Keratinocyte (primary cell): ENCODE results near the gene THUMPD3. TPM values are rescaled to one million over a fixed set of nuclear protein-coding genes. Genes with fewer than 3 reads are reported as not detected.
A peak's percentile ranks its signal among the peaks of the same experiment; 100 is the strongest.

Source experiments
- DNase-seq: peaks from one replicate; pipeline ENCODE4 v3.0.0-alpha.2; 2011; ENCODE audit warnings: low read depth, missing footprints, low spot score
- FAIRE-seq: peaks from 2 replicates; lab custom pipeline; 2011; peaks lifted over from hg19 to GRCh38; lab: Jason Lieb, UNC
- H2AFZ ChIP-seq: 2 replicates; pipeline ENCODE4 v1.6.0; 2012; ENCODE audit warnings: low read length, control low read depth, inconsistent platforms; ENCODE audit not compliant: control insufficient read depth
- H3K27ac ChIP-seq: 2 replicates; pipeline ENCODE4 v1.5.1; 2011; ENCODE audit warnings: low read length; ENCODE audit not compliant: control insufficient read depth, insufficient read depth
- H3K27me3 ChIP-seq: 3 replicates; pipeline ENCODE4 v1.6.0; 2011; ENCODE audit warnings: low read length; ENCODE audit not compliant: control insufficient read depth, insufficient read depth; ENCODE audit errors: extremely low read depth
- H3K36me3 ChIP-seq, 2 experiments: 2 replicates in 1 of 2; 3 replicates in 1 of 2; pipeline ENCODE4 v1.5.1; 2011; ENCODE audit warnings: low read length in 2 of 2, mild to moderate bottlenecking in 1 of 2; ENCODE audit not compliant: control insufficient read depth in 2 of 2, insufficient read depth in 2 of 2; ENCODE audit errors: extremely low read depth in 1 of 2
- H3K4me1 ChIP-seq: 3 replicates; pipeline ENCODE4 v1.5.1; 2011; ENCODE audit warnings: low read length; ENCODE audit not compliant: control insufficient read depth, insufficient read depth; ENCODE audit errors: extremely low read depth
- H3K4me2 ChIP-seq: 3 replicates; pipeline ENCODE4 v1.6.0; 2011; ENCODE audit warnings: low read depth, low read length; ENCODE audit not compliant: control insufficient read depth, insufficient read depth; ENCODE audit errors: extremely low read depth
- H3K4me3 ChIP-seq, 3 experiments: fragments of 200-600 bp in 1 of 3; sonication (generic) in 1 of 3; 2 replicates in 2 of 3; 3 replicates in 1 of 3; pipeline ENCODE4 v1.5.1; 2011 to 2016; ENCODE audit warnings: low read length in 3 of 3, mild to moderate bottlenecking in 3 of 3, control low read depth in 2 of 3, inconsistent platforms in 1 of 3, low read depth in 1 of 3, mixed read lengths in 1 of 3, mixed run types in 1 of 3, moderate library complexity in 1 of 3; ENCODE audit not compliant: control insufficient read depth in 2 of 3, insufficient read depth in 2 of 3; ENCODE audit errors: extremely low read depth in 1 of 3
- H3K79me2 ChIP-seq: 2 replicates; pipeline ENCODE4 v1.6.0; 2012; ENCODE audit warnings: low read length; ENCODE audit not compliant: control insufficient read depth, insufficient read depth
- H3K9ac ChIP-seq: 3 replicates; pipeline ENCODE4 v1.6.0; 2011; ENCODE audit warnings: low read length; ENCODE audit not compliant: control insufficient read depth, insufficient read depth; ENCODE audit errors: extremely low read depth
- H3K9me1 ChIP-seq: 3 replicates; pipeline ENCODE4 v1.6.0; 2011; ENCODE audit warnings: low read length; ENCODE audit not compliant: control insufficient read depth, insufficient read depth; ENCODE audit errors: extremely low read depth
- H3K9me3 ChIP-seq: 2 replicates; pipeline ENCODE4 v1.5.1; 2012; ENCODE audit warnings: low read depth, low read length; ENCODE audit not compliant: control insufficient read depth
- H4K20me1 ChIP-seq: 3 replicates; pipeline ENCODE4 v1.6.0; 2011; ENCODE audit warnings: low read length; ENCODE audit not compliant: control insufficient read depth, insufficient read depth; ENCODE audit errors: extremely low read depth
- EZH2 ChIP-seq: IDR thresholded peaks from one replicate; pipeline ENCODE4 v1.6.1; 2012; ENCODE audit warnings: inconsistent platforms, mild to moderate bottlenecking, low read length, moderate library complexity
- dilution Hi-C: fragments of 300-500 bp; cut with MboI; formaldehyde crosslinking; loops from one replicate; pipeline ENCODE4 v1.7.0; 2020; ENCODE audit warnings: low sequenced_read_pairs; ENCODE audit not compliant: extremely low pct_ligation_motif_present
- polyA plus RNA-seq, 5 experiments: library from polyadenylated mRNA; depleted of rRNA in 3 of 5; stranded (reverse) in 3 of 5; stranded (forward) in 1 of 5; unstranded in 1 of 5; fragments of >200 nt; gene quantifications; 1 replicate in 1 of 5; 2 replicates in 3 of 5; 3 replicates in 1 of 5; pipeline versions ENCODE4 v1.2.1 to v1.2.3, GENCODE V29; 2011 to 2012; ENCODE audit warnings: missing spikeins in 2 of 5, low read depth in 1 of 5, low replicate concordance in 1 of 5
- TF ChIP-seq, protein P1 (sequence below), 3 experiments: IDR thresholded peaks in 1 of 3; conservative IDR thresholded peaks in 1 of 3; optimal IDR thresholded peaks in 1 of 3; 2 replicates in 2 of 3; 3 replicates in 1 of 3; pipeline versions ENCODE3 to v1.5.1; 2011; ENCODE audit warnings: low read length in 3 of 3, mild to moderate bottlenecking in 3 of 3, moderate library complexity in 2 of 3, control low read depth in 1 of 3, inconsistent platforms in 1 of 3; ENCODE audit not compliant: insufficient read depth in 2 of 3; ENCODE audit errors: extremely low read depth in 1 of 3

The THUMPD3 gene
- polyA plus RNA-seq, 1 donor (not counting 4 experiments of a cell fraction or from before 2014, with no cell fraction given): 59.8 TPM

GRCh38 chr3:9404680-9405079 is 41.8 kb downstream of the THUMPD3 start:
- peaks cover 31% of the 10 kb centered on the region for H4K20me1 ChIP-seq
- H3K4me1 ChIP-seq: peaks cover 57% of the 10 kb centered on the region

GRCh38 chr3:9405756-9406155 is 42.9 kb downstream of the THUMPD3 start:
- H3K9me3 ChIP-seq: no peaks in the 10 kb centered on the region
- H3K4me1 ChIP-seq: peaks cover 57% of the 10 kb centered on the region
- H3K4me3 ChIP-seq: no peak overlapping the region
- no peak overlapping the region for H3K9ac ChIP-seq
- peaks cover 33% of the 10 kb centered on the region for H4K20me1 ChIP-seq
- H2AFZ ChIP-seq: no peak overlapping the region
- H3K9me1 ChIP-seq: peaks cover 2% of the 10 kb centered on the region
- FAIRE-seq: no peak
- peak overlapping the region; percentile 55 for H3K4me2 ChIP-seq
- TF ChIP-seq EZH2: no peak
- TF ChIP-seq, protein P1, sequence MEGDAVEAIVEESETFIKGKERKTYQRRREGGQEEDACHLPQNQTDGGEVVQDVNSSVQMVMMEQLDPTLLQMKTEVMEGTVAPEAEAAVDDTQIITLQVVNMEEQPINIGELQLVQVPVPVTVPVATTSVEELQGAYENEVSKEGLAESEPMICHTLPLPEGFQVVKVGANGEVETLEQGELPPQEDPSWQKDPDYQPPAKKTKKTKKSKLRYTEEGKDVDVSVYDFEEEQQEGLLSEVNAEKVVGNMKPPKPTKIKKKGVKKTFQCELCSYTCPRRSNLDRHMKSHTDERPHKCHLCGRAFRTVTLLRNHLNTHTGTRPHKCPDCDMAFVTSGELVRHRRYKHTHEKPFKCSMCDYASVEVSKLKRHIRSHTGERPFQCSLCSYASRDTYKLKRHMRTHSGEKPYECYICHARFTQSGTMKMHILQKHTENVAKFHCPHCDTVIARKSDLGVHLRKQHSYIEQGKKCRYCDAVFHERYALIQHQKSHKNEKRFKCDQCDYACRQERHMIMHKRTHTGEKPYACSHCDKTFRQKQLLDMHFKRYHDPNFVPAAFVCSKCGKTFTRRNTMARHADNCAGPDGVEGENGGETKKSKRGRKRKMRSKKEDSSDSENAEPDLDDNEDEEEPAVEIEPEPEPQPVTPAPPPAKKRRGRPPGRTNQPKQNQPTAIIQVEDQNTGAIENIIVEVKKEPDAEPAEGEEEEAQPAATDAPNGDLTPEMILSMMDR (optimal IDR thresholded peaks at IDR 0.05 in 1 of 3, IDR thresholded peaks at IDR 0.05 in 1 of 3, conservative IDR thresholded peaks at IDR 0.05 in 1 of 3; ENCODE audit: extremely low read depth in 1 of 3, insufficient read depth in 2 of 3, low read length in 3 of 3): no peak
- no peaks in the 10 kb centered on the region for H3K27me3 ChIP-seq
- peak overlapping the region; percentile 52 for H3K27ac ChIP-seq
- H3K79me2 ChIP-seq: peaks cover 100% of the 10 kb centered on the region
- dilution Hi-C loops: no loop called here
- no peak for DNase-seq
- no peaks in the 10 kb centered on the region for H3K36me3 ChIP-seq

More at GRCh38 chr3:9404680-9405079, 41.8 kb downstream of the THUMPD3 start:
- Histone ChIP-seq H3K4me2 (peak overlapping the region; percentile 60), H3K9ac (no peak overlapping the region), H2AFZ (no peak overlapping the region), H3K79me2 (peaks cover 100% of the 10 kb centered on the region), H3K9me3 (no peaks in the 10 kb centered on the region), H3K27ac (peak overlapping the region; percentile 52), H3K4me3 (no peak overlapping the region), H3K27me3 (no peaks in the 10 kb centered on the region), H3K36me3 (no peaks in the 10 kb centered on the region), H3K9me1 (peaks cover 2% of the 10 kb centered on the region)
- dilution Hi-C loops: no loop called here
- DNase-seq (no peak), FAIRE-seq (peak; percentile 86)
- TF ChIP-seq EZH2: no peak
- TF ChIP-seq, protein P1 (optimal IDR thresholded peaks at IDR 0.05 in 1 of 3, IDR thresholded peaks at IDR 0.05 in 1 of 3, conservative IDR thresholded peaks at IDR 0.05 in 1 of 3; ENCODE audit: extremely low read depth in 1 of 3, insufficient read depth in 2 of 3, low read length in 3 of 3): peak; percentile 24 to 42 (median 38)
